Hematopoietic multipotent progenitor cell treated with erythropoietin and hydrocortisone succinate and interleukin-3 and kit ligand, for 8 days (in vitro differentiated cells): ENCODE data around the gene IQSEC2.

ENCODE experiments used
- DNase-seq: peaks from one replicate; pipeline ENCODE4 v3.0.0-alpha.2; 2015

The IQSEC2 gene

DNA sequence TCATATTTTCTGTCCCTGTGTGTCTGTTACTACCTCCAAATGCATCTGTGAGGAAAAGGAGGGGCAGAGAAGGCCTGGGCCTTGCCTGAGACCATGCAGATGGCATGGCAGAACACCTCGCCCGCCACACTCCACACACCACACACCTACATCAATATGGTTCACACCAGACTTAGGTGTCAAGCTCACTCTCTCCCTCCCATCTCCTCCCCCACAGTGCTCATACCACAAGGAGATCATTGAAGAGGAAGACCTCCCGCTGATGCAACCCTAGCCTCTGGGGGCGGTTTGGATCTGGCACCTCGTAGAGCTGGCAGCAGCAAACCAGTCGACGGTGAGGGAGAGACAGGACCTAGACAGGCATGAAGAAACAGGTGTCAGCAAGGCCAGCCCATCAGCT is 39.8 kb downstream of the IQSEC2 start:
- DNase-seq: no peak

GRCh38 chrX:53239474-53239873 is 41.9 kb downstream of the IQSEC2 start:
- DNase-seq: peak; percentile 28

- no peak for DNase-seq
Measured at GRCh38 chrX:53237056-53237455, 44.3 kb downstream of the IQSEC2 start.

DNA sequence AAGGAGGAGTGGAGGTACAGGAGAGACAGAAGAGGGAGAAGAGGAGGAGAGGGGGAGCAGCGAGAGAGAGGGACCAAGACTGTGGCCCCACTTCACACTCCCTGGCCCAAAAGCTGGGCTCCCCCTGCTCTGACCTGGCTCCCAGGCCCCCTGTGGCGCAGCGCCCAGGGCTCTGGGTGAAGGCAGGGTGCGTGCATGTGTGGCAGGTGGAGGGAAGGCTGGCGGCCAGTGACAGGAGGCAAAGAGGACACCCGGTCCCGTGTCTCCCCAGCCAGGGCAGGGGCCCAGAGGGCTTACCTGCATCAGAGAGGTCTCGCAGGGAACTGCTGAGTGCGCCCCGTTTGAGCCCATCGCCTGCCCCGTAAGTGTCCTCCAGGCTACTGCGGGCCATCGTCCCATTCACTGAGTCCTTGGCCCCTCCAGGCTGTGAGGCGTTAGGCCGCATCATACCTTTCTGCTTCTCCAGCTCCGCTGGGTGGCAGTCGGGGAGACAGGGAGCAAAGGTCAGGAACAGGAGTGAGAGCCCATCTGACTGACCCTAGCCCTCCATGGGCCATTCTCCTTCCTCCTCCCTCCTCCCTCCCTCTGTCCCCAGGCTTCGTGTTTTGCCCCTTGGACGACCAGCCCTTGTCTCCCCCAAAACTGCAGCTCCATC is 45.2 kb downstream of the IQSEC2 start:
- no peak for DNase-seq

- no peak for DNase-seq
Measured at GRCh38 chrX:53235566-53235965, 45.8 kb downstream of the IQSEC2 start.

DNA sequence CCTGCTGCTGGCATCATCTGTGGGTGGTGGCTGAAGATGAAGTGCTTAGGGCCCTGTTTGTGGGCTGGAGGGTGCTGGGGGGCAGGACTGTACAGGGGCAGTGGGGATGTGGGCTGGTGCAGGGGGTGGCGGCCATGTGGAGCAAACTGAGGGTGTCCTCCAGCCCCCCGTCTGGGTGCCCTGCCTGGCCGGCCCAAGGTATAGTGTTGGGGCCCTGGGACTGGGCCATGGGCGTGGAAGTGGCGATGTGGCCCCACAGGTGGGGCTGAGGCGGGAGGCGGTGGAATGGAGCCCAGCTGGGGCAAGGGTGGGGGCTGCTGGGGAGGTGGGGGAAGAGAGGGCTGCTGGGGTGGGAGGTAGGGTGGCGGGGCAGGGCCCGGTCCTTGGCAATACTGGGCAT is 46.9 kb downstream of the IQSEC2 start:
- DNase-seq: no peak

GRCh38 chrX:53233536-53233935 is 47.8 kb downstream of the IQSEC2 start:
- DNase-seq: no peak

DNA sequence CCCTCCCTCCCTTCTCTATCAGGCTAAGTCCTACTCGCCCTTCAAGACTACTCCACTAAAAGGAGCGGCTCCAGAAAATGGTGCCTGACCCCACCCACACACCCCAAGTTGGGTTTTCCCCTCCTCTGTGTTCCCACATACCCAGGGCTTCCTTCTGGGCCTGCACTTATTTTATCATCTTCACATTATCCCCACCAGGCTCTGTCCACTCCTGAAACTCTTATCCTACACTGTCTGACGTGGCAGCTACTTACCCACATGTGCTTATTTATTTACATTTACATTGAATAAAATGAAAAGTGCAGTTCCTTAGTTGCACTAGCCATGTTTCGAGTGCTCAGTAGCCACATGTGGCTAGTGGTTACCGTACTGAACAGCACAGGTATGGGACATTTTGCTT is 51.3 kb downstream of the IQSEC2 start:
- no peak for DNase-seq

GRCh38 chrX:53227224-53227765 is 54.1 kb downstream of the IQSEC2 start:
- DNase-seq: no peak

DNA sequence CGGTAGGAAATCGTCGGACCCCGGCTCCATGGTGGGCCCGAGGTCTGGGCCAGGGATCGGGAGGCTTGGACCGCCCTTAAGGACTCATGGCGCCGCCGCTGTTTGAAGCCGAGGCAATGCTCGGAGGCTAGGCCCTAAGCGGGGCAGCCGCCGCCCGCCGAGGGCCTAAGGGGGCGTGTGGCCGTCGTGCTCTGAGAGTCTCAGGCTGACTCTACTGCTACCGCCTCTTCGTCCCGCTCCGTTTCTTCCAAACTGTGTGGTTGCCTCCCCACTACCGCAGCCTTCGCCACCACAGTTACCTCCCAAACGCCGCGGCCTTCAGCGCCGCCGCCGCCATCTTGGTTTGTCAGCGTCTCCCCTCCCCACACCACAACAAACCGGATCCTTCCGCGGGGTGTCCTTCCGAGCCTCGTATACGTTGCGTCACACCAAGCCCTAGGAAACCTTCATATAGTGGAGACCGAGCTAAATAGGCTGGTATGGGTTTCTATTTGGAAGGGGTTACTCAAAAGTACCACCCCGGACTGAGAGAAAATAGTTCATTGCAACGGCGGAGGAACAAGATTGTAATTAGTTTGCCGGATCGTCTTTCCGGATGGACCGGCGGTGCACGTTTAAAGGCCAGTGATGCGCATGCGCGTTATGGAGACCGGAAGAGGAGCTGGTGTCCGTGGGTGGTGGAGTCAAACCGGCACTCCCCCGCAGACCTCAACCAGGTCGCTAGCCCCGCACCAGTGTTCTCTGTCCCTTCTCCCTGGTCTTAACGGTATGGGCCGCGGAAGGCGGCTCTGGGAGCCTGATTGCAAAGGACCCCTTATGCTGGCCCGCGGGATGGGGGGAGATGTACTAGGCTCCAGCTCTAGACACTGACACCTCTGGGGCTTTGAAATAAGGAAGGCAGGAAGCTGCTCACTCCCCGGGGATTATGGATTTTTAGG is 56.3 kb downstream of the IQSEC2 start, which contains the start of gene KDM5C:
Gene KDM5C, minus strand, starts transcription at position 348 of the 938 bp plus-strand sequence. Its CDS starts 318 bp downstream, at position 30.
- peak; percentile 93 for DNase-seq

DNA sequence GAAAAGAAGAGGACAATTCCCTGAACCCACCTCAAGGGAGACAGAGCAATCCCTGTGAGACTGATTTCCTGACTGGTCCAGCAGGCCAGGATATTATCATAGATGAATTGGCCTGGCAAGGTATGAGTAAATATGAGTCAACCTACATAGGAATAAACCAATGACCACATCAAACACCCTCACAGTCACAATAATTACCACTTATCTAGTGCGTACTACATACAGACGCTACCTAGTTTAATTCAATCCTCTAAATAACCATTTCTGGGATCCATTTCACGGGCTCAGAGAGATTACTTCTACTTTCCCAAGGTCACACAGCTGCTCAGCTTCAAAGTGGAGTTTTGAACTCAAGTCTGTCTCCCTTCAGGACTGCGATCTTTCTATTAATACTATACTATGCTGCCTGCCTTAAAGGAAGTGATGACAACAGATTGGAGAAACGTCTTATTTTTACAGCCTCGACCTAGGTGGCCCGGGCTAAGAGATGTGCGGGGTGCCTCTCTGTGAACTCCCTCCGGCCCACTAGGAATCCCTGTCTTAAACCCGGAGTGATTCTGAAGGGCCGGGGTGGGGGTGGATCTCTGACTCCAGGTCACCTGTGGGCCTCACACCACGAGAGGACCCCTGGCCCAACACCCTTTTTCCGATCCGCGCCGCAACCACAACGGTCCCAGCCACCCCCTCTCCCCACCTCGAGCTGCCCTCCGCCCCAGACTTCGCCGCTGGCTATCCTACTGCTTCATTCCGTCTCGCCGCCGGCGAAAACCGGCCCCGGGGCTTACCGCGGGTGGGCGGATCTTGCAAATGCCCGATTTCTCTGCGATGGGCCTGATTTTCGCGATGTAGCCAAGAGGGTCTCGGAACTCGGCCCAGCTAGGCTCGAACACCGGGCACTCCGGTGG is 57.2 kb downstream of the IQSEC2 start:
- no peak for DNase-seq

GRCh38 chrX:53223068-53223693 is 58.2 kb downstream of the IQSEC2 start:
- DNase-seq: peak; percentile 14
